Tongue (tissue), 2 donors: ENCODE measurements around the gene DBN1. TPM values are rescaled to one million over a fixed set of nuclear protein-coding genes. Genes with fewer than 3 reads are reported as not detected.

ENCODE experiments used
- DNase-seq: peaks from one replicate; pipeline ENCODE4 v3.0.0-alpha.2; 2015
- total RNA-seq: library from RNA; depleted of rRNA; stranded (reverse); fragments of >200 nt; gene quantifications from one replicate; pipeline ENCODE4 v1.2.3, GENCODE V29; 2014

Gene DBN1
- 58.3 TPM for total RNA-seq

- DNase-seq: peak; percentile 86
Measured at GRCh38 chr5:177473443-177474001, at the start of gene DBN1. DBN1 (minus strand) TSS chr5:177473634; CDS start chr5:177473521, 113 bp downstream.

GRCh38 chr5:177520916-177521513, 47.6 kb upstream of the DBN1 start:
- peak; percentile 65 for DNase-seq

- no peak for DNase-seq
Measured at GRCh38 chr5:177520271-177520670, 46.8 kb upstream of the DBN1 start.

- DNase-seq: no peak
Measured at GRCh38 chr5:177519463-177520235, 46.2 kb upstream of the DBN1 start.

- DNase-seq: peak; percentile 99
Measured at GRCh38 chr5:177516601-177517568, 43.5 kb upstream of the DBN1 start, which contains the start of gene DDX41. DDX41 (minus strand) TSS chr5:177516961; CDS start chr5:177516945, 16 bp downstream.

- DNase-seq: no peak
Measured at GRCh38 chr5:177515580-177515979, 42.1 kb upstream of the DBN1 start.

GRCh38 chr5:177514541-177514940, 41.1 kb upstream of the DBN1 start:
- DNase-seq: no peak

GRCh38 chr5:177513500-177513899, 40.1 kb upstream of the DBN1 start:
- no peak for DNase-seq

GRCh38 chr5:177512736-177513380, 39.4 kb upstream of the DBN1 start:
- no peak for DNase-seq

- DNase-seq: no peak
Measured at GRCh38 chr5:177511796-177512675, 38.6 kb upstream of the DBN1 start.

GRCh38 chr5:177511181-177511580, 37.7 kb upstream of the DBN1 start:
- no peak for DNase-seq

GRCh38 chr5:177510567-177511053, 37.2 kb upstream of the DBN1 start:
- no peak for DNase-seq

- no peak for DNase-seq
Measured at GRCh38 chr5:177509991-177510566, 36.6 kb upstream of the DBN1 start.

GRCh38 chr5:177509381-177509951, 36.0 kb upstream of the DBN1 start, which contains the start of gene DOK3:
DOK3 (minus strand) TSS chr5:177509826; CDS start chr5:177509540, 286 bp downstream.
- DNase-seq: peak; percentile 52

- DNase-seq: no peak
Measured at GRCh38 chr5:177508837-177509236, 35.4 kb upstream of the DBN1 start.

GRCh38 chr5:177508221-177508611, 34.8 kb upstream of the DBN1 start:
- no peak for DNase-seq

- no peak for DNase-seq
Measured at GRCh38 chr5:177507596-177508220, 34.3 kb upstream of the DBN1 start.

GRCh38 chr5:177507165-177507564, 33.7 kb upstream of the DBN1 start:
- no peak for DNase-seq

GRCh38 chr5:177505075-177505474, 31.6 kb upstream of the DBN1 start:
- DNase-seq: no peak
